MG63 (cell line): Measurements from ENCODE around the gene KCNB1. TPM values are rescaled to one million over a fixed set of nuclear protein-coding genes. Genes with fewer than 3 reads are reported as not detected.

Experiments used
- DNase-seq: peaks from one replicate; pipeline ENCODE4 v3.0.0-alpha.2; 2020
- H3K27me3 ChIP-seq: fragments of 250-450 bp; sonication (Bioruptor Pico); 2 replicates; pipeline ENCODE4 v1.5.1; 2020; ENCODE audit warnings: mild to moderate bottlenecking, moderate library complexity
- H3K36me3 ChIP-seq: fragments of 250-450 bp; sonication (Bioruptor Pico); 2 replicates; pipeline ENCODE4 v1.5.1; 2020; ENCODE audit warnings: mild to moderate bottlenecking, moderate library complexity
- H3K4me3 ChIP-seq: fragments of 250-450 bp; sonication (Bioruptor Pico); 2 replicates; pipeline ENCODE4 v1.5.1; 2020; ENCODE audit warnings: mild to moderate bottlenecking, moderate library complexity
- H3K9me3 ChIP-seq: fragments of 250-450 bp; sonication (Bioruptor Pico); 2 replicates; pipeline ENCODE4 v1.5.1; 2020; ENCODE audit warnings: mild to moderate bottlenecking, moderate library complexity
- total RNA-seq: library from RNA; depleted of rRNA; stranded (reverse); fragments of >200 nt; shearing (Covaris generic); gene quantifications from 2 replicates; pipeline ENCODE4 v1.2.3, GENCODE V29; 2014; ENCODE audit warnings: low replicate concordance

KCNB1 gene
- total RNA-seq, 1 experiment from 2014 or later = 6.5 TPM

DNA sequence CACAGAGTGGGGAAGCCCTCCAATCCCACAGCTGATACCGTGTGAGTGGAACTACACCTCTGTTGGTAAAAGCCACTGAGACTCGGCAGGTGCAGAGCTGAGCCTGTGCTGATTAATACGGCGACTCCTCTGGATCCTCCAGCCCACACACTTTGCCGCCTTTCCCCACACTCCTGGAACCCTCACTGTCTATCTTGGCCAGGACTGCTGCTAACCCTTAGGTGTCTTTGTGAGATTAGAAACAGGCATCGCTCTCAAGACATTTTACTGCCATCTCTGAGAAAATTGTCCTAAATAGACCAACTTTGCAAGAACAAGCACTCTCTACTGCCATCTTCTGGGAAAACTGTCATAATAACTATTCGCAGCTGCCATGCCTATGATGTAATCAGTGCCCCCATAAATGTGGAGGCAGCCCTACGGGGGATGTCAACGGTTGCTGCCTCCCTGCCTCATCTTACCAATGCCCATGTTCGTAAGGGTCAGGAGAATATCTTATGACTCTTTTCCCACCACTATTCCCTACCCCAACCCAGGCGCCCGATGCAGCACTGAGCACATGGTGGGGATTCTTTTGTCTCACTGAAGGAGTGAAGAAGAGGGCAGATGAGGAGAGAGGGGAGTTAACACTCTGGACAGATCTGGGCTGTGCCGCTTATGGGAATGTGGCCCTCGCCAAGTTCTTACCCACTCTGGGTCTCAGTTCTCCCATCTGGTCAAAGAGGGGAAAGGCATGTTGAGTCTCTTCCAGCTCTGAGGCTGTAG is 26.1 kb upstream of the KCNB1 start:
- no peak for DNase-seq
- Histone ChIP-seq H3K27me3 (no peaks in the 10 kb centered on the region), H3K36me3 (0 out of 2 replicates have a peak, but pooled peaks cover 5% of the 10 kb centered on the region), H3K4me3 (no peak overlapping the region), H3K9me3 (peaks cover 4% of the 10 kb centered on the region)

DNA sequence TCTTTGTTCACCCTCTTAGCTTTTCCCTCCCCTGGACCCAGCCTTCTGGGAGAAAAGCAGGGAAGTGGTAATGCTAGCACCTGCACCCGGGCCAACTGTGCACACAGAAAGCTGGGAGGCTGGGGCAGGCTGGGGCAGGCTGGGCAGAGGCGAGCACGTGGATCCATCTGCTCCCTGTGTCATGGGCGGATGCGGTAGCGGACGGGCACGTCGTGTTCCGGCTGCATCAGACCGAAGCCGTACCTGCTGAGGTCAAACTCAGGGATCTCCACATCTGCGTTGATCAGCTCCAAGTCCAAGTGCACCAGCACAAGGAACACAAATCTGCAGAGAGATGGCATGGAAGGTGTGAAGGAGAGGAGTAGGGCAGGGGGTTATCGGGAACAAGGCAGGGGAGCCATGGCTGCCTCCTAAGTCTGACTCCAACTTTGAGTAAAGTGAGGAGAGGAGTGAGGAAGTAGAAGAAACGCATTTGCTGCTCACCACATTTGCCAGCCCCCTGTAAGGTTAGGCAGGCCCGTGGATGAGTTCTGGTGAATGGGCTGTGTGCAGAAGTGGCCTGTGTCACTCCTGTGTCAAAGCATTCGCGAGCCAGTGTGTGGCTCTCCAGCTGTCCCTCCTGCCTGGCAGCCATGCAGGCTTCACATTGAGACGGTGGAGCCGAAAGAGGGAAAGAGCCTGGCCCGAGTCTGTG is 25.4 kb upstream of the KCNB1 start:
- Histone ChIP-seq H3K4me3 (no peak overlapping the region), H3K27me3 (no peaks in the 10 kb centered on the region), H3K36me3 (0 out of 2 replicates have a peak, but pooled peaks cover 5% of the 10 kb centered on the region), H3K9me3 (peaks cover 4% of the 10 kb centered on the region; the same call in 1 of the 2 replicates)
- DNase-seq = no peak

DNA sequence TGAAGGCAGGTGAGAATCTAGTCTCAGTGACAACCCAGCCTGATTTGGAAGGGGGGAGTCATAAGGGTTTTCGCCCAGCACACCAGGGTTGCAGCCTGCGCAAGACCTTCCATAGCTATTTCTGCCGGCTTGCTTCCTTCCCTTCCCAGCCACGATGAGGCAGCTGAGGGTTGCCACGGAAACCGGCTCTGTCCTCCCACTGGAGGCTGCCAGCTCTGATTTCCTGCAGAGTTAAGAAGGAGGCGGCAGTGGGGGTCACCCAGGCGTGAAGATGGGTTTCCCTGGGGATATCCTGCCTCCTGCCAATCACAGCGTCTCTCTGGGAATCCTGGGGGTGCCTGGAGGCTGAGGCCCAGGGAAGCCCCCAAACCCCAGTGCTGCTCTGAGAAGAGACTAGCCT is 23.1 kb upstream of the KCNB1 start:
- H3K36me3 ChIP-seq = no peaks in the 10 kb centered on the region
- no peaks in the 10 kb centered on the region for H3K9me3 ChIP-seq
- no peaks in the 10 kb centered on the region for H3K27me3 ChIP-seq
- peak; percentile 52 for DNase-seq
- H3K4me3 ChIP-seq = no peak overlapping the region

DNA sequence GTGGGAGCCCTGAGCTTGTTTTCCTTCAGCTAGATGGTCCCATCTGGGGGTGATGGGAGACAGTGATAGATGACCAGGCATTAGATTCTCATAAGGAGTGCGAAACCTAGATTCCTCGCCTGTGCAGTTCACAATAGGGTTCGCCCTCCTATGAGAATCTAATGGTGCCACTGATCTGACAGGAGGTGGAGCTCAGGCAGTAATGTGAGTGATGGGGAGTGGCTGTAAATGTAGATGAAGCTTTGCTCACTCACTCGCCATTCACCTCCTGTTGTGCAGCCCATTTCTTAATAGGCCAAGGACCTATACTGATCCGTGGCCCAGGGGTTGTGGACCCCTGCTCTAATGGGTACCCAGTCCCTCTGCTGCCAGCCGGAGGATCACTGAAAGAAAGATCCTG is 20.7 kb upstream of the KCNB1 start:
- no peaks in the 10 kb centered on the region for H3K36me3 ChIP-seq
- 0 out of 2 replicates have a peak, but pooled peaks cover 1% of the 10 kb centered on the region for H3K9me3 ChIP-seq
- no peaks in the 10 kb centered on the region for H3K27me3 ChIP-seq
- no peak overlapping the region for H3K4me3 ChIP-seq
- no peak for DNase-seq

DNA sequence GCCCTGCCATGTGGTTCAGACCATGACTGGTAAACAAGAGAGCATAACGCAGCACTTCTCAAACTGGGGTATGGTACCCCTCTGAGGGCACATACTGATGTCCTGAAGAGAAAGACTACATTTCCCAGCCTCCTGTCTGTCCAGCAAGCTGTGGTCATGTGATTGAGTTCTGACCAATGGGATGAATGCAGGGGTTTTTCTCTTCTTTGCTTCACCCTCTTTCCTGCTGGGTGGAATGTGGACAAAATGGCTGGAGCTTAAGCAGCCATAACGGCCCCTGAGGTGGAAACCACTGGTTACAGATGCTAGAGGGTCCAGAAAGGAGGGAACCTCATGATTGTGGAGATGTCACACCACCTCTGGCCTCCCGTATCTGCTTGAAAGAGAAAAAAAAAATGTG is 19.4 kb upstream of the KCNB1 start:
- Histone ChIP-seq H3K36me3 (no peaks in the 10 kb centered on the region), H3K9me3 (0 out of 2 replicates have a peak, but pooled peaks cover 5% of the 10 kb centered on the region), H3K27me3 (no peaks in the 10 kb centered on the region), H3K4me3 (no peak overlapping the region)
- no peak for DNase-seq

DNA sequence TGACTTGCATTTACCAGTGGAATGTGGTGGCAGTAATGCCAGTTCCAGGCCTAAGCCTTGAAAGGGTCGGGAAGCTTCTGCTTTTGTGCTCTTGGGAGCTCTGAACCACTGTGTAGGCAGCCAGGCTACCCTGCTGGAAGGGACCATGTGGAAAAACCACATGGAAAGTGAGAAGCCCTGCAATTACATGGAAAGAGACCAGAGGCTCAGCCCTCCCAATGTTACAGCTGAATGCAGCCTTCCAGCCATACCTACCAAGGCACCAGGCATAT is 14.9 kb upstream of the KCNB1 start:
- Histone ChIP-seq H3K9me3 (0 out of 2 replicates have a peak, but pooled peaks cover 5% of the 10 kb centered on the region), H3K4me3 (no peak overlapping the region), H3K27me3 (no peaks in the 10 kb centered on the region), H3K36me3 (no peaks in the 10 kb centered on the region)
- no peak for DNase-seq

DNA sequence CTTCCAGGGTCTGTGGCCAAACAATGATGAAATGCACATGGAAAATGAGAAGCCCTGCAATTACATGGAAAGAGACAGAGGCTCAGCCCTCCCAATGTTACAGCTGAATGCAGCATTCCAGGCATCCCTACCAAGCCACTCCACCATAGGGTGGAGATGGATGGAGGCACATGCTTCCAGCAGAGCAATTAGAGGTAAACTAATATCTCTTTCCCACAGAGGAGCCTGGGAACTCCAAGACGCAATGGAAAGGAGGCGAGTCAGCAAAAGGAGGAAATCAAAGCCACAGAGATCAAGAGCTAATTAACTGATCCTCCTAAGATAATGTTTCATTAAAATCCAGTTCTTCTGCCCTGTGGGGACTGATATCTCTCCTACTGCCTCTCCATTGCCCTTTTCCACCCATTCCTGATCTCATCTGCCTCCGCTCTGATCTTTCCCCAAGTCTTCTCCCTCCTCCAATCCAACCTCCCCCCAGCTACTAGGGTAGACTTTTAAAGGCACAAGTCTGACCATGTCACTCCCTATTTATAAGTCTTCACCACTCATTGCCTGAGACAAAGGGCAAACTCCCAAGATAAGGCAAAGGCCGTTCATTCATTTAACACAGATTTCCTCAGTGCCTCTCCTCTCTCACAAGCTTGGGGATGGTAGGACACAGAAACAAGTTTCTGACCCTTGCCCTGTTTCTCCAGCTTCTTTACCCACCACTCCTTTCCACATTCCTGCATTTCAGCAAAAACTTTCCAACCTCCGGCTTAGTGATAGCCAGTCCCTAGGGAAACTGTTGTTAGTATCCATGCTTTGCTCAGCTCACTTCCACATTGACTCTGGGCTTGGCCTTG is 14.3 kb upstream of the KCNB1 start:
- no peak for DNase-seq
- Histone ChIP-seq H3K4me3 (no peak overlapping the region), H3K27me3 (no peaks in the 10 kb centered on the region), H3K9me3 (0 out of 2 replicates have a peak, but pooled peaks cover 5% of the 10 kb centered on the region), H3K36me3 (no peaks in the 10 kb centered on the region)

DNA sequence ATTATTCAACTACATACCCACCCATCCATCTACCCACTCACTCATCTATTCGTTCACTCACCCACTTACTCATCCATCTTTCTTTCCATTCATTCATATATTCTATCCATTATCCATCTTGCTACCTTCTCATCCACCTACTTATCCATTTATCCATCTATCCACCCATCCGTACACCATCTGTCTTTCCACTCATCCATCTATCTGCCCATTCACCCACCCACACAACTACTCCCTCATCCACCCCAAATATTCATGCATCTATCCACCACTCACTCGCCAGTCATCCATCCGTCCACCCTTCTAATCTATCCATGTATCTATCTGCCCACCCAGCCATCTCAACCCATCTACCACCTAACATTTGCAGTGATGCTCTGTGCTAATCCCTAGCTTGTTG is 13.6 kb upstream of the KCNB1 start:
- H3K27me3 ChIP-seq = no peaks in the 10 kb centered on the region
- H3K9me3 ChIP-seq = 0 out of 2 replicates have a peak, but pooled peaks cover 5% of the 10 kb centered on the region
- no peak overlapping the region for H3K4me3 ChIP-seq
- DNase-seq = no peak
- no peaks in the 10 kb centered on the region for H3K36me3 ChIP-seq

DNA sequence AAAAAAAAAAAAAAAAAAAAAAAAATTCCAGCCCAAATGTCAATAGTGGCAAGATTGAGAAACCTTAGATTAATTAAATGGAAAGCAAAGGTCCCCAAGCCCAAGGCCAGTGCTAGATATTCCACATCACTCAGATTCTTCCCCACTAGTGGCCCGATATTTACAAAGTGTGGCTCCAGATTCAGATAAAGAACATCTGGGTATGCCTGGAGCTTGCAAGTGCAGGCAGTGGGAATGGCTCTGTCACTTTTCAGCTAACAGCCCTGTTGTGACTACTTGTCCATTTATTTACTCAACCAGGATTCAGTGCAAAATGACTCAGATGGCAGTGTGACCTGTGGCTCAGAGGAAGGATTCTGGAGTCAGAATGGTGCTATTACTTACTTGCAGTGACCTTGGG is 8.2 kb upstream of the KCNB1 start:
- no peak for DNase-seq
- no peak overlapping the region for H3K4me3 ChIP-seq
- H3K9me3 ChIP-seq = no peaks in the 10 kb centered on the region
- no peaks in the 10 kb centered on the region for H3K27me3 ChIP-seq
- H3K36me3 ChIP-seq = no peaks in the 10 kb centered on the region

DNA sequence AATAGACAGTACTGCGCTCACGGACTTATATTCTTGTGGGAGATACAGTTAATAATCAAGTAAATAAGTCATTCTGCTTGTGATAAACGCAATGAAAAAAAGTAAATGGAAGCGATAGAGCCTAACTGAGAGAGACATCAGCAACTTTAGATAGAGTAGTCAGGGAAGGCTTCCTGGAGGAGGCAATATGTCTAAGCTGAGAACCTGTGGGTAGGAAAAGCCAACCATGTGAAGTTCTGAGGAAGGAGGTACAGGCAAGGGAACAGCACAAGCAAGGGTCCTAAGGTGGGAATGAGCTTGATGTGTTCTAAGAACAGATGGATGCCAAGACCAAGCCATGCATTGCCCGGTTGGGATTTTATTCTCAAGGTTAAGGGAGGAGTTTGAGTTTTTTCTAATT is 7.2 kb upstream of the KCNB1 start:
- no peak overlapping the region for H3K4me3 ChIP-seq
- H3K36me3 ChIP-seq = no peaks in the 10 kb centered on the region
- DNase-seq = no peak
- no peaks in the 10 kb centered on the region for H3K27me3 ChIP-seq
- H3K9me3 ChIP-seq = no peaks in the 10 kb centered on the region

DNA sequence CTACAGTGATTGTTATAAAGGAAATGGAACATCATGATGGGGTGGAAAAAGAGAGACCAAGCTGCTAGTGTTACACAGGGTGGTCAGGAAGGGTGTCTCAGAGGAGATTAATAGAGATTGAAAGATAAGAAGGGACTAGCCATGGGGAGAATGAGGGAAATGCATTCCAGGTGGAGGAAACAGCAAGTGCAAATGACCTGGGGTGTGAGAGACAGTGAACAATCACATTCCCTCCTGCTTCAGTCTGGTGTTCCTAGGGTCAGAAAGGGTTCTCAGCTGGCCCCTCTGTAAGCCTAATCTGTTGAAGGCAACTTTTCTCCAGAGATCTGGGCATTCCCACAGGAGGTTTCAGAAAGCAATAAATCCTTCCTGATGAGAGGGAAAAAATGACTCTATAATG is 3.6 kb upstream of the KCNB1 start:
- Histone ChIP-seq H3K27me3 (no peaks in the 10 kb centered on the region), H3K4me3 (no peak overlapping the region), H3K36me3 (peaks cover 14% of the 10 kb centered on the region), H3K9me3 (no peaks in the 10 kb centered on the region)
- no peak for DNase-seq

DNA sequence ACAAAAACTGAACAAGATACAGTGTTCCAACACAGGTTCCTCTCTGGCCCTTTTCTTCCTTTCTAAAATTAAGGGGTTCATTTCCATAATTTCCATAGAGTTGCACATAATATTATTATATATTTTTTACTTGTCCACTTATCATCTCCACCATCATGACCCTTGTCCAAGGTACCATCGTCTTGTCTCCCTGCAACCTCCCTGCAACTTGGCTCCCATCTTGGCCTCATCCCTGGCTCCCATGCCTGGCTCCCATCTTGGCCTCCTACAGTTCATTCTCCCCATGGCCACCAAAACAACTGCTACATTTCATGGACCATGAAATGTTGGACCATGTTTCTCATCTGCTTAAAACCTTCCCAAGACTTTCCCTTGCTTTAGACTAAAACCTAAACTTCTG is 3.1 kb upstream of the KCNB1 start:
- no peak for DNase-seq
- no peak overlapping the region for H3K4me3 ChIP-seq
- H3K9me3 ChIP-seq = no peaks in the 10 kb centered on the region
- peaks cover 19% of the 10 kb centered on the region for H3K36me3 ChIP-seq
- H3K27me3 ChIP-seq = no peaks in the 10 kb centered on the region

DNA sequence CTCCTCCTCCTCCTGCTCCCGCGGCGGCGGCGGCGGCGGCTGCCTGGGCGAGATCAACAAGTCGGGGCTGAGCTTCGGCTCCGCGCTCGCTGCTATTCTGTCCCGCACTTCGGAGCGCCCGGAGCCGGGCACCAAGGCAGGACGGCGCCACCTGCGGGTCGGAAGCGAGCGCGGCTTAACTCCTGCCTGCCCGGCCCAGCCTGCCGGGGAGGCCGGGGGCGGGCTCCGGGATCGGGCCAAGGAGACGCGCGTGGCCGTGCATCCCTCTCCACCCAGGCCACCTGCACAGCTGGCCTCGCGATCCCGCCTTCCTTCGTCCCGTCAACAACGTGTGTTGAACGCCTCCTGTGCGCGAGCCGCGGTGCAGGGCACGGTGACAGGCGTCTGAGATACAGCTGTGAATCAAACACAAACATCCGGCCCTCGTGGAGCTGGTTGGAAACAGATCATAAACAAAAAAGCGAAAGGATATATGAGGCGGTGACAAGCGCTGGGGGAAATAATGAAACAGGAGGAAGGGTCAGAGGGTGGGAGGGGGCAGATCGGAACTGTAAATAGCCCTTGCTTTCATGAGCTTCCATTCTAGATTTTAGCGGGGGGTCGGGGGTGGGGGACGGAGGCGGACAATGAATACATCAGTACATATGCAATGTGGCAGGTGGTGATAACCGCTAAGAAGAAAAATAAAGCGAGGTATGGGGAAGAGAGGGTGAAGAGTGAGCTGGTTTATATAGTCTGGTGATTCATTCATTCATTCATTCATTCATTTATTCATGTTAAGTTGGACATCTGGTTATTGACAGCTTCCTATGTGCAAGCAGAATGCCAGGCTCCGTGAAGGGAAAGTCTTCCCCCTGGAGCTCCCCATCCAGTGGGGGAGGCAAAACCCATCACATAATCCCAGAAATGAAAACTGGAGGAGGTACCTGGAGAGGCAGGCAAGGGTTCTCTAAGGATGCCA is 2.0 kb upstream of the KCNB1 start:
- no peaks in the 10 kb centered on the region for H3K27me3 ChIP-seq
- H3K36me3 ChIP-seq = peaks cover 28% of the 10 kb centered on the region
- H3K9me3 ChIP-seq = no peaks in the 10 kb centered on the region
- DNase-seq = peak; percentile 90
- H3K4me3 ChIP-seq = peak overlapping the region; percentile 57

DNA sequence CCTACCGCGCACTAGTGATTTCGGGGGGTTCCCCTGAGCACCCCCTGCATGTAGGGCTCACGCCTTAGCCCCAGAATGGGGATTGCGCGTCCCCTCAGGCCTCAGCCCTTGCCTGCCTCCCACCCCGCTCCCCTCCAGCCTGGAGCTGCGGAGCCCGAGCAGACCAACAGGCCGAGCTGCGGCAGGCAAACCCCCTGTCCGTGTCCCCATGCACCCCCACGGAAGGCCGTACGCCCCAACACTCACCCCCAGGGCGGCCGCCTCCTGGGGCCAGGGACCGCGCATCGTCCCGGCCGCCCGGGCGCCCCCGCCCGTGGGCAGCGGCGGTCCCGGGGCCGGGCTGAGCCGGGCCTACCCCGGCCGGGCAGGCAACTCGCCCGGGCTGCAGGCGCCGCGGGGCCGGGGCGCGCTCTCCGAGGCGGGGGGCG is 1.2 kb upstream of the KCNB1 start:
- H3K9me3 ChIP-seq = no peaks in the 10 kb centered on the region
- peak overlapping the region; percentile 74 for H3K4me3 ChIP-seq
- no peaks in the 10 kb centered on the region for H3K27me3 ChIP-seq
- no peak for DNase-seq
- H3K36me3 ChIP-seq = peaks cover 35% of the 10 kb centered on the region

DNA sequence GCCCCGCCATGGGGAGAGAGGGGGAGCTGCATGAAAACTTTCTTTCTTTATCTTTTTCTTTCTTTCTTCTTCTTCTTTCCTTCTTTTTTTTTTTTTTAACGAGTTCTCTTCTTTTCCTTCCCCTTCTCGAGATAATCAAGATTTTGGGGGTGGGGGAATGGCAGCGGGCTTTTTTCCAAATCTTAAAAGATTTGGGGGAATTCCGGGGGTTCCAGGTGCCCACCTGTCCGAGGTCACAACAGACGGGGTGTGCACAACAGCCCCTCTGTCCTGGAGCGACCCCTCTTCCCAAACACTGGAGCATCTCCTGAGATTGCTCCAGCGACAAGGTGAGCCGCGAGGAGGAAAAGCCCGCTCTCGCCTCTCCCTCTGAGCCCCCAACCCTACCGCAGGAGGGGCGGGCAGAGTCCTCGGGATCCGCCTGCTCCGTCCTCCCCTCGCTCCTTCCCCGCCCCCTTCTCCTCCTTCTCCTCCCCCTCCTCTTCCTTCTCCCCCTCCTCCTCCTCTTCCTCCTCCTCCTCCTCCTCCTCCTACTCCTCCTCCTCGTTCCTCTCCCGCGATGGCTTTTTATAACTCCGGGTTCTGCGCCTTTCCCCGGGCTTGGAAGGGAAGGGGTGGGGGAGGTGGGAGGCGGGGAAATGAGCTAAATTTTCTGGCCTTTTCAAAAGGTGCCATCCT is 689 bp upstream of the KCNB1 start:
- Histone ChIP-seq H3K4me3 (peak overlapping the region; percentile 74), H3K36me3 (peaks cover 41% of the 10 kb centered on the region), H3K27me3 (no peaks in the 10 kb centered on the region), H3K9me3 (no peaks in the 10 kb centered on the region)
- peak; percentile 40 for DNase-seq

DNA sequence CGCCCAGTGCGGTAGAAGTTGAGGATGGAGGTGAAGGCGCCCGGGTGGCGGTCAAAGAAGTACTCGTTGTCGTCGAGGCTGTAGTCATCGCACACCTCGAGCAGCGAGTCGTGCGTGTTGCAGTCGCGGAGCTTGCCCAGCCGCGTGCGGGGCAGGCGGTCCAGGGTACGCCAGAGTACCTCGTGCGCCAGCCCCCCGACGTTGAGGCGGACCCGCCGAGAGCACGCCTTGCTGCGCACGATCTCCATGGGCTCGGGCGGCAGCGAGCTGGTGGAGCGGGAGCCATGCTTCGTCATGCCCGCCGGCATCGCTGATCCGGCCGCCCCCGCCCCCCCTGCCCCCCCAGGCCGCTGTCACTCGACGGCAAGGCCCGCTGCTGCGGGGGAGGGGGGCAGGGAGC is 295 bp downstream of the KCNB1 start:
- Histone ChIP-seq H3K9me3 (no peaks in the 10 kb centered on the region), H3K4me3 (0 out of 2 replicates have a peak overlapping the region, but pooled peaks have one; percentile 2), H3K27me3 (no peaks in the 10 kb centered on the region), H3K36me3 (peaks cover 51% of the 10 kb centered on the region)
- DNase-seq = no peak
